OCI-LY1 (cell line): ENCODE measurements around the gene STK32B.
"Not testable (repeated sequence)": the region's sequence is repeated elsewhere in the genome, so short reads cannot be mapped to it uniquely, and the experiment has no call there.

Experiments used
- H2AFZ ChIP-seq: fragments of 200-600 bp; sonication (generic), shearing (Covaris generic); 2 replicates; pipeline ENCODE4 v1.6.0; 2014; ENCODE audit warnings: antibody characterized with exemption, mild to moderate bottlenecking, low read length
- H3F3A ChIP-seq: fragments of 200-600 bp; sonication (generic), shearing (Covaris generic); 2 replicates; pipeline ENCODE4 v1.6.0; 2014; ENCODE audit warnings: mild to moderate bottlenecking, antibody characterized with exemption, low read length, moderate library complexity; ENCODE audit not compliant: insufficient read depth
- H3K27ac ChIP-seq: fragments of 200-600 bp; sonication (generic); 2 replicates; pipeline ENCODE4 v1.5.1; 2014; ENCODE audit warnings: low read length, mixed run types, mild to moderate bottlenecking, low read depth; ENCODE audit not compliant: poor library complexity, severe bottlenecking
- H3K27me3 ChIP-seq: fragments of 200-600 bp; sonication (generic); 2 replicates; pipeline ENCODE4 v1.6.0; 2014; ENCODE audit warnings: antibody characterized with exemption, mild to moderate bottlenecking, low read length, moderate library complexity; ENCODE audit not compliant: insufficient read depth
- H3K36me3 ChIP-seq: fragments of 200-600 bp; sonication (generic); 2 replicates; pipeline ENCODE4 v1.6.1; 2014; ENCODE audit warnings: mild to moderate bottlenecking, antibody characterized with exemption, low read length, moderate library complexity, mixed read lengths; ENCODE audit not compliant: insufficient read depth
- H3K4me1 ChIP-seq: fragments of 200-600 bp; sonication (generic); 2 replicates; pipeline ENCODE4 v1.5.1; 2014; ENCODE audit warnings: mild to moderate bottlenecking, low read length, moderate library complexity; ENCODE audit not compliant: insufficient read depth, severe bottlenecking
- H3K4me2 ChIP-seq: fragments of 200-600 bp; sonication (generic), shearing (Covaris generic); 2 replicates; pipeline ENCODE4 v1.6.1; 2014; ENCODE audit warnings: low read length
- H3K4me3 ChIP-seq: fragments of 200-600 bp; sonication (generic); 2 replicates; pipeline ENCODE4 v1.5.1; 2014; ENCODE audit warnings: low read length, low read depth, mild to moderate bottlenecking, mixed read lengths; ENCODE audit not compliant: poor library complexity, severe bottlenecking
- H3K79me2 ChIP-seq: fragments of 200-600 bp; shearing (Covaris generic); 2 replicates; pipeline ENCODE4 v1.6.1; 2016; ENCODE audit warnings: mixed run types, low read length, mixed read lengths; ENCODE audit not compliant: insufficient read depth
- H3K9ac ChIP-seq: fragments of 200-600 bp; sonication (generic), shearing (Covaris generic); 2 replicates; pipeline ENCODE4 v1.6.1; 2014; ENCODE audit warnings: mild to moderate bottlenecking, low read length, mixed read lengths
- H3K9me2 ChIP-seq: fragments of 200-600 bp; sonication (generic), shearing (Covaris generic); 2 replicates; pipeline ENCODE4 v1.6.1; 2014; ENCODE audit warnings: low read depth, mild to moderate bottlenecking, low read length, mixed read lengths
- H3K9me3 ChIP-seq: fragments of 200-600 bp; shearing (Covaris generic); 2 replicates; pipeline ENCODE4 v1.6.1; 2014; ENCODE audit warnings: low read length, mixed read lengths
- H4K20me1 ChIP-seq: fragments of 200-600 bp; sonication (generic), shearing (Covaris generic); 2 replicates; pipeline ENCODE4 v1.6.0; 2016; ENCODE audit warnings: mild to moderate bottlenecking, low read length; ENCODE audit not compliant: insufficient read depth
- CTCF ChIP-seq: fragments of 200-600 bp; sonication (generic), shearing (Covaris generic); IDR thresholded peaks from 2 replicates; pipeline ENCODE4 v1.5.1; 2017; ENCODE audit warnings: mild to moderate bottlenecking, antibody characterized with exemption, low read length, moderate library complexity, mixed read lengths
- EZH2 ChIP-seq: fragments of 200-600 bp; sonication (generic), shearing (Covaris generic); IDR thresholded peaks from 2 replicates; pipeline ENCODE4 v1.8.0; 2017; ENCODE audit warnings: borderline replicate concordance, mixed run types, mild to moderate bottlenecking, antibody characterized with exemption, low read length, moderate library complexity, mixed read lengths

The STK32B gene

GRCh38 chr4:5292101-5292500 is 240.8 kb downstream of the STK32B start:
- Histone ChIP-seq H3K4me3 (no peak overlapping the region), H3K27me3 (no peaks in the 10 kb centered on the region), H3K27ac (no peak overlapping the region), H3K9ac (no peak overlapping the region), H3K4me1 (no peaks in the 10 kb centered on the region), H3K4me2 (no peak overlapping the region), H3F3A (no peaks in the 10 kb centered on the region), H3K79me2 (no peaks in the 10 kb centered on the region), H3K9me3 (no peaks in the 10 kb centered on the region), H3K9me2 (no peaks in the 10 kb centered on the region), H3K36me3 (no peaks in the 10 kb centered on the region), H4K20me1 (no peaks in the 10 kb centered on the region), H2AFZ (no peak overlapping the region)
- no peak for TF ChIP-seq CTCF
- TF ChIP-seq EZH2 = no peak

GRCh38 chr4:5298000-5298787 is 246.9 kb downstream of the STK32B start:
- not testable (repeated sequence) for H3K4me2 ChIP-seq, H3F3A ChIP-seq, H3K4me1 ChIP-seq, H3K9ac ChIP-seq, H3K9me2 ChIP-seq, H3K9me3 ChIP-seq, H4K20me1 ChIP-seq, H3K79me2 ChIP-seq, H3K27me3 ChIP-seq, H3K4me3 ChIP-seq, H3K27ac ChIP-seq, H3K36me3 ChIP-seq, H2AFZ ChIP-seq

- Histone ChIP-seq H3F3A (no peaks in the 10 kb centered on the region), H3K79me2 (no peaks in the 10 kb centered on the region), H3K27me3 (no peaks in the 10 kb centered on the region), H3K9me3 (no peaks in the 10 kb centered on the region), H3K4me3 (no peak overlapping the region), H3K27ac (no peak overlapping the region), H4K20me1 (no peaks in the 10 kb centered on the region), H3K4me1 (no peaks in the 10 kb centered on the region), H3K4me2 (no peak overlapping the region), H2AFZ (no peak overlapping the region), H3K9me2 (no peaks in the 10 kb centered on the region), H3K9ac (no peak overlapping the region), H3K36me3 (no peaks in the 10 kb centered on the region)
- TF ChIP-seq CTCF = no peak
Measured at GRCh38 chr4:5300283-5300682, 249.0 kb downstream of the STK32B start.

GRCh38 chr4:5307928-5308327 is 256.6 kb downstream of the STK32B start:
- no peaks in the 10 kb centered on the region for H3K4me1 ChIP-seq
- H3K4me3 ChIP-seq = no peak overlapping the region
- no peaks in the 10 kb centered on the region for H4K20me1 ChIP-seq
- no peak overlapping the region for H3K4me2 ChIP-seq
- H3K9me2 ChIP-seq = no peaks in the 10 kb centered on the region
- no peaks in the 10 kb centered on the region for H3K27me3 ChIP-seq
- H3K36me3 ChIP-seq = no peaks in the 10 kb centered on the region
- no peaks in the 10 kb centered on the region for H3K79me2 ChIP-seq
- H3K9ac ChIP-seq = no peak overlapping the region
- H3K9me3 ChIP-seq = no peaks in the 10 kb centered on the region
- H3F3A ChIP-seq = no peaks in the 10 kb centered on the region
- TF ChIP-seq EZH2 (no peak), CTCF (no peak)
- no peak overlapping the region for H3K27ac ChIP-seq
- no peak overlapping the region for H2AFZ ChIP-seq
